Cardiac fibroblast (primary cell): ENCODE measurements around the gene PTPRD.

ENCODE experiments used
- DNase-seq, 2 donors: peaks; one replicate each; pipeline versions ENCODE4 v3.0.0 to v3.0.0-alpha.2; 2010; ENCODE audit warnings: low read depth in 2 of 2
- H3K4me3 ChIP-seq, 2 donors: replicated peaks in 1 of 2; 1 replicate in 1 of 2; 2 replicates in 1 of 2; pipeline ENCODE4 v1.5.1; 2011; ENCODE audit warnings: low read depth in 2 of 2, low read length in 2 of 2, mild to moderate bottlenecking in 2 of 2, moderate library complexity in 1 of 2
- TF ChIP-seq, protein P1 (sequence below): IDR thresholded peaks from one replicate; pipeline ENCODE4 v1.5.1; 2011; ENCODE audit warnings: low read depth, mild to moderate bottlenecking, low read length, inconsistent platforms

Gene PTPRD

DNA sequence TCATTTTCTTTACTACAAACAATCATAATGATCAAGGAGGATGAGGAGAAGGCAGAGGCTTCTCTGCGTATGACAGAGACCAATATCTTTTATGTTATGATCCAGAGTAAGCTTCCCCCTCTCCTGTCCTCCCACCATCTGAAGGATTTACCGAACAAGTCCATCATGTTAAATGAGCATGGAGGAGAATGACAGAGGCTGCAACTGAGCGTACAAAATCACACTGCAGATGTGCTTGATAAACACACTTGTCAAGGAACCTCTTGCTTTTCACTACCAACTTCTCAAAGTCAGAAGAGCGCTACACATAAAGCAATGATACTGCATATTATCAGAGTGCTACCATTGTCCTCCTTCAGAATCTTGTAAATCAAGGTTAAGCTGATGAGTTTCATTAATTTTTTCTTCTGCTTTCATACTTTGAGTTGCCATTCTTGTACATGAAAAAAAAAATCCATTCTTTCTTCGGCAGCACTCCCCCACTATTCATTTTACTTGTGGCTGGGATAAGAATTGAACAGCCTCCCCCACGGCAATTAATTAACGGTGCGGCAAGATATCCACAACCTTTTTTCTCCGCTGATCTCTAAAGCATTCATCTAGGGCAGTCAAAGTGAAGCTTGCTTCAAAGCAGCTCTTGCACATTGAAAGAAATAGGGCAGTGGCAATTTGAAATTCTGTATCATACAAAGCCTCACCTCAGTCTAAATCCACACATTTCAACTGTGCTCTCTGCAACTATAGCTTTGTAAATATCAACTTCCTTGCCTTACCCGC, 2139.4 kb downstream of the PTPRD start:
- no peak overlapping the region for H3K4me3 ChIP-seq
- no peak for DNase-seq
- TF ChIP-seq, protein P1, sequence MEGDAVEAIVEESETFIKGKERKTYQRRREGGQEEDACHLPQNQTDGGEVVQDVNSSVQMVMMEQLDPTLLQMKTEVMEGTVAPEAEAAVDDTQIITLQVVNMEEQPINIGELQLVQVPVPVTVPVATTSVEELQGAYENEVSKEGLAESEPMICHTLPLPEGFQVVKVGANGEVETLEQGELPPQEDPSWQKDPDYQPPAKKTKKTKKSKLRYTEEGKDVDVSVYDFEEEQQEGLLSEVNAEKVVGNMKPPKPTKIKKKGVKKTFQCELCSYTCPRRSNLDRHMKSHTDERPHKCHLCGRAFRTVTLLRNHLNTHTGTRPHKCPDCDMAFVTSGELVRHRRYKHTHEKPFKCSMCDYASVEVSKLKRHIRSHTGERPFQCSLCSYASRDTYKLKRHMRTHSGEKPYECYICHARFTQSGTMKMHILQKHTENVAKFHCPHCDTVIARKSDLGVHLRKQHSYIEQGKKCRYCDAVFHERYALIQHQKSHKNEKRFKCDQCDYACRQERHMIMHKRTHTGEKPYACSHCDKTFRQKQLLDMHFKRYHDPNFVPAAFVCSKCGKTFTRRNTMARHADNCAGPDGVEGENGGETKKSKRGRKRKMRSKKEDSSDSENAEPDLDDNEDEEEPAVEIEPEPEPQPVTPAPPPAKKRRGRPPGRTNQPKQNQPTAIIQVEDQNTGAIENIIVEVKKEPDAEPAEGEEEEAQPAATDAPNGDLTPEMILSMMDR: no peak

DNA sequence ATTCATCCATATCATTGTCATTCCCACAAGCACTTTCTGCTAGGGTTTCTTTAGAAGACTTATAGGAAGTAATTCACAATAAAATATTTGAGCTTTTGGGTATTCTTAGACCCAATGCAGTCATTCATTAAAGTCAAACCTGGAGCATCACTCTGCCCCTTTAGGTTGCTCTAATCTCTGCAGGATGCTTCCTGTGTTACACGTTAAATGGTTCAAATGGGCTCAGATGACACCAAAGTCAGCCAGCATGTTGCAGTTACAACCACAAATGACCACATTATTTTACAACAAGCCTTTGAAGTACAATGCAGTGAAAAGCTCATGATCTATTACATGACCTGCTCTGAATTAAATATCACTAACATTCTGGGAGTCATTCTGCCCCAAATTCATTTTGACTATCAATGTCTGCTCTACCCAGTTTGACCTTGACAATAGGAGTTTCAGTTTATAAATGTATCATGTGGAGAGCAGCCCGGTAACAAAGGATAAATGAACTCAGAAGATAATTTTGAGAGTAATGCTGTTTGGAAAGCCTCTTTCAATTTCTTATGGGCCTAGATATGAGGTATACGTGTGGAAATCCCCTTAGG, 2144.7 kb downstream of the PTPRD start:
- no peak overlapping the region for H3K4me3 ChIP-seq
- DNase-seq: no peak
- TF ChIP-seq, protein P1: no peak

DNA sequence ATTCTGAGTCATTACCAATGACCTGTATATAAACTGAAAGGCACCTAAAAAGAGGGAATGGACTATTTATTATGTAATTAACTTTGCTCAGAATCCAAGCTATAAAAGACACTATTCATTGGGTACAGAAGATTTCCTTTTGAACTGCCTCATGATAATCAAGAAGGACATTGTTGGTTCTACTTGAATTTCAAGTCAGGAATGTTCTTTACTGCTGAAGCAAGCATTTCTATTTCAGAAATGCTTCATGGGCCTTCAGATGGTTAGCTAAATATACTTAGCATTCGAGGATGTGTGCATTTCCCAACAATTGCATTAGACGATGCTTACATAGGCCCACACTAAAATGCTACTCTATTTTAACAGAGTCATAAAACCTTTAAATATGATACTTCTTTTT, 2155.0 kb downstream of the PTPRD start:
- no peak overlapping the region for H3K4me3 ChIP-seq
- TF ChIP-seq, protein P1: no peak
- DNase-seq: peak in 1 of 2 donors; percentile 3

DNA sequence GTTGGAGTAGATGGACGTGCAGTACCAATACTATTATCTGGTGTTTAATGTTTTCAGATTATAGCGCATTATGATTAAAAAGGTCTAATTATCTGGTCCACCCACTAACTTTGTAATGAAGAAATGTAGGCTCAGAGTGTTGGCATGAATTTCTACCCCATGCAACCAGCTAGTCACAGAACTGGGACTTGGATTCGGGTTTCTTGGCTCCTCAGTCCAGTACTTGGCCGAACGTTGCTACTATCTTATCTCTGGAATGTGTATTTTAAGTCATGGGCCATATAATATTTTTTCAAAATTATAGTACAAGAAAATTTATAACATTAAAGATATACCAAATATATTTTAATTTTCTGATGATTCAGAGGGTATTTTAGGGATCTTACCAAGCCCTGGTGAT, 2155.7 kb downstream of the PTPRD start:
- no peak overlapping the region for H3K4me3 ChIP-seq
- TF ChIP-seq, protein P1: no peak
- DNase-seq: peak in 1 of 2 donors; percentile 45

DNA sequence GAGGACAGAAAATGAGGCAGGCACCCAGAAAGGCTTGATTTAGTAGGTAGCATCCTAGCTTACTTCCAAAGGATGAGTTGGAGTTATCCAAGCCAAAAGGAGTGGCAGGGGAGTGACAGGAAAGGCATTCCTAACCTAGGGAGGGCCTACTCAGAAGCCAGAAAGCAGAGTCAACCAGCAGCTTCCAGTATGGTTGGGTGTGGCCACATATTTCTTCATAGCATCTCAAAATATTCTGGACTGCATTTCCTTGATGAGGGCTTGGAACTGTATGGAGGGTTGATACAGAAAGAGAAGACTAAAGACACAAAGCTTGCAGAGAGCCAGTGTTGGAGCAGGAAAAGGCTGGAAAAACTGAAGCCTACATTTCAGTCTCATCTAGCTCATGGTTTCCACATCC, 2156.5 kb downstream of the PTPRD start:
- TF ChIP-seq, protein P1: no peak
- H3K4me3 ChIP-seq: no peak overlapping the region
- peak; percentile 5 to 23 for DNase-seq

DNA sequence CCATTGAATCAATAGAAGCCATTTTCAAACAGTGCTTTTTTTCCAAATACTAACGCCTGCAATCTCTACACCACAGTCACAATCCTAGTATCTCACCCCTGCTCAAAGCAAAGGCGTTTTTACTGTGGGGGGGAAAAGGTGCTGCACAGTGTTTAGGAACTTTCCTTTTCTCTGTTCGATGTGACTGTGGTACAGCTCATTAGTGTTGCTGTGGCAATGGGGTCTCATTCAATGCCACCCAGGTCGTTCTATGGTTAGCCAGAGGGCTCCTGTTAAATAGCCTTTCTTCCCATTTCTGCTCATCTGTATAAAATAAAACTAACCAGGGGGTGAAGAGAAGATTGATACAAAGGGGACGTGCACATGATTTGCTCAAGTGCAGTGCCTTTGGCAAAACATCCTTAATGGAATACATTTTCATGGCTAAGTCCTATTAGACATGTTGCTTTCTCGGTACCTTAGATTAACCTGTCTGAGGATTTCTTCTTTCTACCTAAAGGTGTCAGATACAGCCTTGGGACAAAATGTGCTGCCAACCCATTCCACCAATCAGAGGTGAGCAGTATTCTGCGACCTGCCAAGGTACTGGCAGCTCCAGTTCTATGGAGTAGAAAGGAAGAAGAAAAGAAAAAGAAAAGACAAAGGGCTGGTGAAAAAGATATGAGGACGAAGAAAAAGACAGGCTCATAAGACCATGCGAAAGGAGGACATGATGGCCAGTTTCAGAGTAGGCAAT, 2161.8 kb downstream of the PTPRD start:
- DNase-seq: no peak
- TF ChIP-seq, protein P1: no peak
- H3K4me3 ChIP-seq: no peak overlapping the region
